Panc1 (cell line): ENCODE results near the gene TSKU. TPM values are rescaled to one million over a fixed set of nuclear protein-coding genes. Genes with fewer than 3 reads are reported as not detected.

Source experiments
- ATAC-seq: fragments of 200-7000 bp; cut with Tn5 transposase; 2 replicates; pipeline ENCODE4 v1.9.1; 2020; ENCODE audit warnings: mild to moderate bottlenecking, moderate library complexity
- BruUV-seq: library from RNA; stranded (reverse); fragments of 400-500 nt; replicated peaks from 2 replicates; lab custom pipeline; 2021; lab: Mats Ljungman, UMichigan
- CTCF ChIA-PET: fragments of 300-600 bp; sonication (Branson Sonifier 250); formaldehyde crosslinking; loops from one replicate; lab custom pipeline; 2022; ENCODE audit warnings: antibody characterized with exemption; lab: Charles Lee
- POLR2A ChIA-PET: fragments of 300-600 bp; sonication (Branson Sonifier 250); formaldehyde crosslinking; loops from one replicate; lab custom pipeline; 2022; ENCODE audit warnings: antibody characterized with exemption; lab: Charles Lee
- DNase-seq: peaks from one replicate; pipeline ENCODE4 v3.0.0-alpha.2; 2010; ENCODE audit warnings: low read depth, low spot score
- H3K27ac ChIP-seq: 2 replicates; pipeline ENCODE4 v1.5.1; 2011; ENCODE audit warnings: mild to moderate bottlenecking, low read length, inconsistent platforms
- H3K27me3 ChIP-seq: fragments of 200-500 bp; sonication (Bioruptor generic); 2 replicates; pipeline ENCODE4 v1.6.0; 2014; ENCODE audit warnings: low read length, inconsistent platforms; ENCODE audit not compliant: control insufficient read depth, insufficient read depth
- H3K36me3 ChIP-seq: fragments of 200-500 bp; sonication (Bioruptor generic); 2 replicates; pipeline ENCODE4 v1.5.1; 2014; ENCODE audit warnings: inconsistent platforms, mild to moderate bottlenecking, low read length, moderate library complexity; ENCODE audit not compliant: control insufficient read depth, insufficient read depth
- H3K4me1 ChIP-seq: 2 replicates; pipeline ENCODE4 v1.5.1; 2011; ENCODE audit warnings: inconsistent platforms, mild to moderate bottlenecking, low read length, moderate library complexity; ENCODE audit not compliant: control insufficient read depth, insufficient read depth
- H3K4me3 ChIP-seq, 2 experiments: 2 replicates each; pipeline ENCODE4 v1.5.1; 2011 to 2012; ENCODE audit warnings: low read depth in 2 of 2, low read length in 2 of 2, mild to moderate bottlenecking in 2 of 2, inconsistent platforms in 1 of 2, moderate library complexity in 1 of 2
- H3K9me3 ChIP-seq: fragments of 200-500 bp; sonication (Bioruptor generic); 2 replicates; pipeline ENCODE4 v1.5.1; 2014; ENCODE audit warnings: low read depth, mild to moderate bottlenecking, inconsistent platforms, low read length, moderate library complexity; ENCODE audit not compliant: control insufficient read depth, insufficient read depth
- POLR2AphosphoS5 ChIP-seq: IDR thresholded peaks from 2 replicates; pipeline ENCODE4 v1.6.1; 2012; ENCODE audit warnings: mild to moderate bottlenecking, low read depth, low read length, moderate library complexity
- SIN3A ChIP-seq: IDR thresholded peaks from 2 replicates; pipeline ENCODE4 v1.6.1; 2012; ENCODE audit warnings: low read depth, mild to moderate bottlenecking, low read length, moderate library complexity, borderline replicate concordance; ENCODE audit not compliant: insufficient read depth
- TCF7L2 ChIP-seq: IDR thresholded peaks from 2 replicates; pipeline ENCODE4 v1.6.1; 2011; ENCODE audit warnings: mild to moderate bottlenecking, low read depth, low read length, inconsistent platforms
- in situ Hi-C: cut with HindIII; loops from 2 replicates; pipeline ENCODE4 v1.10.0; 2016; ENCODE audit warnings: low sequenced_read_pairs, low pct_unique_long_range_greater_than_20kb
- intact Hi-C: fragments of 100-400 bp; cut with micrococcal nuclease; formaldehyde crosslinking; loops from one replicate; pipeline ENCODE4 v1.10.0; 2022; ENCODE audit not compliant: unreplicated experiment
- total RNA-seq: library from RNA; stranded (reverse); gene quantifications from one replicate; pipeline ENCODE4 v1.2.1, GENCODE V29; 2021; ENCODE audit not compliant: unreplicated experiment
- TF ChIP-seq, protein P1 (sequence below): fragments of 450-650 bp; IDR thresholded peaks from 2 replicates; pipeline ENCODE4 v1.5.1; 2017; ENCODE audit warnings: mild to moderate bottlenecking
- TF ChIP-seq, protein P2 (sequence below), 2 experiments: IDR thresholded peaks; 2 replicates each; pipeline ENCODE4 v1.6.1; 2011 to 2012; ENCODE audit warnings: low read depth in 2 of 2, control low read depth in 1 of 2, low read length in 1 of 2, mild to moderate bottlenecking in 1 of 2, moderate library complexity in 1 of 2; ENCODE audit not compliant: insufficient read depth in 1 of 2

The TSKU gene
- total RNA-seq, 1 experiment from 2014 or later, result 31.4 TPM

DNA sequence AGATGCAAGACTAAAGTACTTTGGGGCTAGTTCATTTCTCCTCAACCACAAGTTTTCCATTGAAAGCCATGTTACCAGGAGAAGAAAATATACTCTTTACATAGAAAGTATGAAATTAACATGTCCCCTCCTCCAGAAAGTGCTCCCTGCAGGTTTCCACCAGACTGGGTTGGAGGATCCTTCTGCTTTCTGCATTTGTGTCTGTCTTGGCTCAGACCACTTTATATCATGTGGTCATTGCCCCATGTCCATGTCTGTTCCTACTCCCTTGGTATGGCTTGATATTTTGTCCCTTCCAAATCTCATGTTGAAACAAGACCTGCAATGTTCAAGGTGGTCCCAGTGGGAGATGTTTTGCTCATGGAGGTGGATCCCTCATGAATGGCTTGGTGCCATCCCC lies 49.2 kb downstream of the TSKU start:
- BruUV-seq, result no TSS peak
- Histone ChIP-seq H3K4me1 (peaks cover 3% of the 10 kb centered on the region; the same call in 1 of the 2 replicates), H3K36me3 (no peaks in the 10 kb centered on the region), H3K27me3 (no peaks in the 10 kb centered on the region), H3K4me3 (no peak overlapping the region), H3K9me3 (no peaks in the 10 kb centered on the region), H3K27ac (no peak overlapping the region)
- intact Hi-C loops, result no loop called here
- DNase-seq, result no peak
- no peak for ATAC-seq
- CTCF ChIA-PET, result interaction anchor here (0.6 kb wide), 1 partner anchor 23 kb away, joined by 5 read pairs; no protein-coding TSS in a partner anchor
- TF ChIP-seq, protein P1, sequence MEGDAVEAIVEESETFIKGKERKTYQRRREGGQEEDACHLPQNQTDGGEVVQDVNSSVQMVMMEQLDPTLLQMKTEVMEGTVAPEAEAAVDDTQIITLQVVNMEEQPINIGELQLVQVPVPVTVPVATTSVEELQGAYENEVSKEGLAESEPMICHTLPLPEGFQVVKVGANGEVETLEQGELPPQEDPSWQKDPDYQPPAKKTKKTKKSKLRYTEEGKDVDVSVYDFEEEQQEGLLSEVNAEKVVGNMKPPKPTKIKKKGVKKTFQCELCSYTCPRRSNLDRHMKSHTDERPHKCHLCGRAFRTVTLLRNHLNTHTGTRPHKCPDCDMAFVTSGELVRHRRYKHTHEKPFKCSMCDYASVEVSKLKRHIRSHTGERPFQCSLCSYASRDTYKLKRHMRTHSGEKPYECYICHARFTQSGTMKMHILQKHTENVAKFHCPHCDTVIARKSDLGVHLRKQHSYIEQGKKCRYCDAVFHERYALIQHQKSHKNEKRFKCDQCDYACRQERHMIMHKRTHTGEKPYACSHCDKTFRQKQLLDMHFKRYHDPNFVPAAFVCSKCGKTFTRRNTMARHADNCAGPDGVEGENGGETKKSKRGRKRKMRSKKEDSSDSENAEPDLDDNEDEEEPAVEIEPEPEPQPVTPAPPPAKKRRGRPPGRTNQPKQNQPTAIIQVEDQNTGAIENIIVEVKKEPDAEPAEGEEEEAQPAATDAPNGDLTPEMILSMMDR, result no peak
- TF ChIP-seq POLR2AphosphoS5 (no peak), SIN3A (no peak), TCF7L2 (no peak)
- TF ChIP-seq, protein P2, sequence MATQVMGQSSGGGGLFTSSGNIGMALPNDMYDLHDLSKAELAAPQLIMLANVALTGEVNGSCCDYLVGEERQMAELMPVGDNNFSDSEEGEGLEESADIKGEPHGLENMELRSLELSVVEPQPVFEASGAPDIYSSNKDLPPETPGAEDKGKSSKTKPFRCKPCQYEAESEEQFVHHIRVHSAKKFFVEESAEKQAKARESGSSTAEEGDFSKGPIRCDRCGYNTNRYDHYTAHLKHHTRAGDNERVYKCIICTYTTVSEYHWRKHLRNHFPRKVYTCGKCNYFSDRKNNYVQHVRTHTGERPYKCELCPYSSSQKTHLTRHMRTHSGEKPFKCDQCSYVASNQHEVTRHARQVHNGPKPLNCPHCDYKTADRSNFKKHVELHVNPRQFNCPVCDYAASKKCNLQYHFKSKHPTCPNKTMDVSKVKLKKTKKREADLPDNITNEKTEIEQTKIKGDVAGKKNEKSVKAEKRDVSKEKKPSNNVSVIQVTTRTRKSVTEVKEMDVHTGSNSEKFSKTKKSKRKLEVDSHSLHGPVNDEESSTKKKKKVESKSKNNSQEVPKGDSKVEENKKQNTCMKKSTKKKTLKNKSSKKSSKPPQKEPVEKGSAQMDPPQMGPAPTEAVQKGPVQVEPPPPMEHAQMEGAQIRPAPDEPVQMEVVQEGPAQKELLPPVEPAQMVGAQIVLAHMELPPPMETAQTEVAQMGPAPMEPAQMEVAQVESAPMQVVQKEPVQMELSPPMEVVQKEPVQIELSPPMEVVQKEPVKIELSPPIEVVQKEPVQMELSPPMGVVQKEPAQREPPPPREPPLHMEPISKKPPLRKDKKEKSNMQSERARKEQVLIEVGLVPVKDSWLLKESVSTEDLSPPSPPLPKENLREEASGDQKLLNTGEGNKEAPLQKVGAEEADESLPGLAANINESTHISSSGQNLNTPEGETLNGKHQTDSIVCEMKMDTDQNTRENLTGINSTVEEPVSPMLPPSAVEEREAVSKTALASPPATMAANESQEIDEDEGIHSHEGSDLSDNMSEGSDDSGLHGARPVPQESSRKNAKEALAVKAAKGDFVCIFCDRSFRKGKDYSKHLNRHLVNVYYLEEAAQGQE (IDR thresholded peaks at IDR 0.05; ENCODE audit: insufficient read depth in 1 of 2, low read depth in 2 of 2, low read length in 1 of 2), result no peak
- POLR2A ChIA-PET, result no interaction called here
- in situ Hi-C loops, result loop anchor here (10.0 kb wide), 1 partner anchor 122 kb away; no protein-coding TSS in a partner anchor

DNA sequence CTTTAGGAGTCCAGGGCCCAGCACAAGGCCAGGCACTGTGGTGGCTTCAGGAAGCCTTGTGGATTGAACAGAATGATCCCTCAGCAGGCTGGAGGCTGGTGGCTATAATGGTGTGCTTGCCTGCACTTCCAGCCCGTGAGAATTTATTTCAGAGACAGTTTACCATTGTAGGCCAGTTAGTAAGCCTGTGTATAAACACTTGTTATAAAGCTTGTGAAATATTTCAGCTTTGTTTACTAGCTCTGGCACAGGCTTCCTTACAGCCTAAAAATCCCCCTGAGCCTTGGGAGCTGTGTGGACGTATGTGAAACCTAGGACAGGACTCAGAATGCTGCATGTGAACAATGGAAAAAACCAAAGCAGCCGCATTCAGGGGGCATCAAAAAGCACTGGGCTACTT lies 51.0 kb downstream of the TSKU start:
- intact Hi-C loops, result no loop called here
- no peak overlapping the region for H3K4me3 ChIP-seq
- in situ Hi-C loops, result loop anchor here (10.0 kb wide), 1 partner anchor 121 kb away; no protein-coding TSS in a partner anchor
- ATAC-seq, result no peak
- no peaks in the 10 kb centered on the region for H3K27me3 ChIP-seq
- POLR2A ChIA-PET, result no interaction called here
- peaks cover 3% of the 10 kb centered on the region; the same call in 1 of the 2 replicates for H3K4me1 ChIP-seq
- no TSS peak for BruUV-seq
- no peaks in the 10 kb centered on the region for H3K36me3 ChIP-seq
- H3K27ac ChIP-seq, result no peak overlapping the region
- no peaks in the 10 kb centered on the region for H3K9me3 ChIP-seq
- TF ChIP-seq POLR2AphosphoS5 (no peak), TCF7L2 (no peak), SIN3A (no peak)
- TF ChIP-seq, protein P1, result no peak
- TF ChIP-seq, protein P2 (IDR thresholded peaks at IDR 0.05; ENCODE audit: insufficient read depth in 1 of 2, low read depth in 2 of 2, low read length in 1 of 2), result no peak
- no peak for DNase-seq
- CTCF ChIA-PET, result interaction anchor here (0.6 kb wide), 1 partner anchor 198 kb away, joined by 4 read pairs; no protein-coding TSS in a partner anchor
